ENCODE data around the gene AGT. TPM values are rescaled to one million over a fixed set of nuclear protein-coding genes. Genes with fewer than 3 reads are reported as not detected.

AGT gene
- total RNA-seq, 1 donor from 2014 or later = 54.6 TPM

- intact Hi-C loops (cut with micrococcal nuclease) = no loop called here
- no peaks in the 10 kb centered on the region for H3K27me3 ChIP-seq (ENCODE audit: low read depth)
- no peaks in the 10 kb centered on the region for H3K9me3 ChIP-seq (replicated peaks)
- TF ChIP-seq, protein P1, sequence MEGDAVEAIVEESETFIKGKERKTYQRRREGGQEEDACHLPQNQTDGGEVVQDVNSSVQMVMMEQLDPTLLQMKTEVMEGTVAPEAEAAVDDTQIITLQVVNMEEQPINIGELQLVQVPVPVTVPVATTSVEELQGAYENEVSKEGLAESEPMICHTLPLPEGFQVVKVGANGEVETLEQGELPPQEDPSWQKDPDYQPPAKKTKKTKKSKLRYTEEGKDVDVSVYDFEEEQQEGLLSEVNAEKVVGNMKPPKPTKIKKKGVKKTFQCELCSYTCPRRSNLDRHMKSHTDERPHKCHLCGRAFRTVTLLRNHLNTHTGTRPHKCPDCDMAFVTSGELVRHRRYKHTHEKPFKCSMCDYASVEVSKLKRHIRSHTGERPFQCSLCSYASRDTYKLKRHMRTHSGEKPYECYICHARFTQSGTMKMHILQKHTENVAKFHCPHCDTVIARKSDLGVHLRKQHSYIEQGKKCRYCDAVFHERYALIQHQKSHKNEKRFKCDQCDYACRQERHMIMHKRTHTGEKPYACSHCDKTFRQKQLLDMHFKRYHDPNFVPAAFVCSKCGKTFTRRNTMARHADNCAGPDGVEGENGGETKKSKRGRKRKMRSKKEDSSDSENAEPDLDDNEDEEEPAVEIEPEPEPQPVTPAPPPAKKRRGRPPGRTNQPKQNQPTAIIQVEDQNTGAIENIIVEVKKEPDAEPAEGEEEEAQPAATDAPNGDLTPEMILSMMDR (IDR thresholded peaks at IDR 0.05; ENCODE audit: borderline replicate concordance) = no peak
- peaks cover 65% of the 10 kb centered on the region for H3K4me1 ChIP-seq
- H3K36me3 ChIP-seq = peaks cover 17% of the 10 kb centered on the region
- DNase-seq = peak; percentile 40
- H3K4me3 ChIP-seq = peak overlapping the region; percentile 68
- H3K27ac ChIP-seq (replicated peaks) = peak overlapping the region; percentile 47
Observed at GRCh38 chr1:230708631-230709580, 5.0 kb downstream of the AGT start.

DNA sequence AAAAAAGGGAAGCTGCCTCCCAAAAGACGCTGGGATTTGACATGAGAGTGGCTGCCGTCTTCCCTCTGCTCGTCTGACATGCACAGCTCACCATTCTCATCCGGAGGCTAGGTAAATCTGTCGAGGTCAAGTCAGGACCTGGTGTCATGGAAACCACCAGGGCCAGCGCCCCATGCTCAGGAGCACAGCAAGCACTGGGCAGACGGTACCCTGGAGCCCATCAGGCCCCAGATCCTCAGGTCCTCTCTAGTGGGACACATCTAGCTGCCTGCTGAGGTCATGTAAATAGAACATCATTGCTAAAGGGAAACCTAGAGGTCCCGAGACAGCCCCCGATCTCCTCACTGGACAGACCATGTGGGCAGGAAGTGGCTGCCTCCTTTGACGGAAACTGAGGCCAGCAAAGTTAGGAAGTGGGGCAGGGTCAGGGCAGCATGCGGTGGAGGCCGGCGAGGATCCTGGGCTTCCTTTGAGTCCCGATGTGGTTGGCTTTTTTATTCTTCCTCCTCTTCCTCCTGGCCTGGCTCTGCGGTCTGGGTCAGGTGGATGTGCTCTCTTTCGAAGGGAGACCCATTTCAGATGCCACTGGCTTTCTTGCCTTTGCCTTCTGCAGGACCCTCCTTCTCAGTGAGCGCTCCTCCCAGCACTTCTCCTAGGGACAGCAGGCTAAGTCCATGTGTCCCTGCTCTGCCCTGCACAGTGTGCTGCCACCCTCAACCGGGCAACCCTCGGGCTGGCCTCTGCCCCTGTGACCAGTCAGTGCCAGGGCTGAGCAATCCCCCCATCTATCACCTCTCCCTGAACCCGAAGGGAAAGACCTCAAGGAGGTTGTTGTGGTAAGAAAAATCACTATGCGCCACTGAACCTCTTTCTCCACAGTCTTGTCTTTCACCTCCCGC is 5.9 kb downstream of the AGT start:
- TF ChIP-seq, protein P1 (IDR thresholded peaks at IDR 0.05; ENCODE audit: borderline replicate concordance) = no peak
- H3K4me3 ChIP-seq = peak overlapping the region; percentile 68
- peaks cover 56% of the 10 kb centered on the region for H3K4me1 ChIP-seq
- no peaks in the 10 kb centered on the region for H3K27me3 ChIP-seq (ENCODE audit: low read depth)
- intact Hi-C loops (cut with micrococcal nuclease) = no loop called here
- H3K36me3 ChIP-seq = peaks cover 23% of the 10 kb centered on the region
- no peaks in the 10 kb centered on the region for H3K9me3 ChIP-seq (replicated peaks)
- H3K27ac ChIP-seq (replicated peaks) = peak overlapping the region; percentile 27
- no peak for DNase-seq

- no peaks in the 10 kb centered on the region for H3K27me3 ChIP-seq (ENCODE audit: low read depth)
- DNase-seq = no peak
- intact Hi-C loops (cut with micrococcal nuclease) = no loop called here
- H3K36me3 ChIP-seq = peaks cover 25% of the 10 kb centered on the region
- H3K9me3 ChIP-seq (replicated peaks) = no peaks in the 10 kb centered on the region
- H3K4me3 ChIP-seq = peak overlapping the region; percentile 68
- no peak overlapping the region for H3K27ac ChIP-seq (replicated peaks)
- peaks cover 47% of the 10 kb centered on the region for H3K4me1 ChIP-seq
- TF ChIP-seq, protein P1 (IDR thresholded peaks at IDR 0.05; ENCODE audit: borderline replicate concordance) = no peak
Observed at GRCh38 chr1:230706887-230707731, 6.8 kb downstream of the AGT start.

- H3K27me3 ChIP-seq (ENCODE audit: low read depth) = no peaks in the 10 kb centered on the region
- TF ChIP-seq, protein P1 (IDR thresholded peaks at IDR 0.05; ENCODE audit: borderline replicate concordance) = no peak
- peaks cover 37% of the 10 kb centered on the region for H3K4me1 ChIP-seq
- no peak for DNase-seq
- H3K36me3 ChIP-seq = peaks cover 27% of the 10 kb centered on the region
- H3K9me3 ChIP-seq (replicated peaks) = no peaks in the 10 kb centered on the region
- H3K4me3 ChIP-seq = no peak overlapping the region
- no peak overlapping the region for H3K27ac ChIP-seq (replicated peaks)
- intact Hi-C loops (cut with micrococcal nuclease) = no loop called here
Observed at GRCh38 chr1:230706020-230706699, 7.8 kb downstream of the AGT start.
